K562 (cell line): Measurements from ENCODE around the gene MBNL1. TPM values are rescaled to one million over a fixed set of nuclear protein-coding genes. Genes with fewer than 3 reads are reported as not detected.

Experiments
- BCL6 ChIP-seq: fragments of 250-450 bp; sonication (Bioruptor Pico); IDR thresholded peaks from 2 replicates; pipeline ENCODE4 v1.4.0; 2020
- C11orf30 ChIP-seq: fragments of 450-650 bp; IDR thresholded peaks from 2 replicates; pipeline ENCODE4 v1.6.1; 2016; ENCODE audit warnings: low read depth, mild to moderate bottlenecking
- CC2D1A ChIP-seq: fragments of 450-650 bp; IDR thresholded peaks from 2 replicates; pipeline ENCODE4 v1.6.1; 2017; ENCODE audit warnings: mild to moderate bottlenecking
- CSDE1 ChIP-seq, 2 experiments: fragments of 450-650 bp; IDR thresholded peaks; 2 replicates each; pipeline ENCODE4 v1.6.1; 2016; ENCODE audit warnings: mild to moderate bottlenecking in 1 of 2
- DIDO1 ChIP-seq: fragments of 450-650 bp; IDR thresholded peaks from 2 replicates; pipeline ENCODE4 v1.6.1; 2016; ENCODE audit warnings: low read depth, missing biosample characterization, missing genetic modification characterization
- FOS ChIP-seq: IDR thresholded peaks from 3 replicates; pipeline ENCODE4 v1.6.1; 2011; ENCODE audit not compliant: insufficient read length; ENCODE audit errors: extremely low read depth
- RB1 ChIP-seq: fragments of 450-650 bp; IDR thresholded peaks from 2 replicates; pipeline ENCODE4 v1.6.1; 2017; ENCODE audit warnings: low read depth, mild to moderate bottlenecking
- RBBP5 ChIP-seq: fragments of 200-600 bp; sonication (generic); IDR thresholded peaks from 2 replicates; pipeline ENCODE4 v1.6.1; 2012; ENCODE audit warnings: borderline replicate concordance, mild to moderate bottlenecking, low read length, control low read depth, inconsistent platforms; ENCODE audit not compliant: insufficient read depth, poor library complexity, severe bottlenecking
- RCOR1 ChIP-seq, 2 experiments: IDR thresholded peaks; 2 replicates each; pipeline ENCODE4 v1.6.1; 2012; ENCODE audit warnings: low read depth in 2 of 2, low read length in 2 of 2, borderline replicate concordance in 1 of 2, improper control_type of control experiment in 1 of 2
- RUNX1 ChIP-seq: sonication (generic); IDR thresholded peaks from 2 replicates; pipeline ENCODE4 v1.6.1; 2016; ENCODE audit warnings: antibody characterized with exemption, low read depth
- SOX6 ChIP-seq: fragments of 450-650 bp; IDR thresholded peaks from 2 replicates; pipeline ENCODE4 v1.6.1; 2014; ENCODE audit warnings: mild to moderate bottlenecking
- TEAD4 ChIP-seq, 2 experiments: sonication (generic) in 1 of 2; formaldehyde crosslinking in 1 of 2; IDR thresholded peaks; 2 replicates each; pipeline versions ENCODE4 v1.6.1 to v1.8.0; 2012 to 2022; ENCODE audit warnings: borderline replicate concordance in 1 of 2, inconsistent platforms in 1 of 2, low read length in 1 of 2, mild to moderate bottlenecking in 1 of 2, missing genetic modification reagents in 1 of 2
- ZNF324 ChIP-seq: fragments of 250-450 bp; sonication (Bioruptor Pico); IDR thresholded peaks from 2 replicates; pipeline ENCODE4 v1.4.0; 2020; ENCODE audit warnings: mild to moderate bottlenecking
- polyA plus RNA-seq, 8 experiments: library from polyadenylated mRNA; depleted of rRNA in 4 of 8; stranded (reverse) in 5 of 8; unstranded in 3 of 8; fragments of >200 nt; fragmentation: Nextera tagmentation in 2 of 8; fragmentation: Illumina TruSeq in 1 of 8; extraction: Ambion mirVana in 2 of 8; extraction: Trizol in 1 of 8; gene quantifications; 2 replicates each; pipeline versions ENCODE4 v1.2.1 to v1.2.3, GENCODE V29; 2011 to 2014; ENCODE audit warnings: inconsistent platforms in 1 of 8, missing spikeins in 1 of 8
- total RNA-seq, 7 experiments: library from RNA; depleted of rRNA in 6 of 7; stranded (reverse); fragments of >200 nt in 6 of 7; fragmentation: Illumina TruSeq in 2 of 7; extraction: Trizol in 2 of 7; gene quantifications; 2 replicates each; pipeline versions ENCODE4 v1.2.1 to v1.2.3, GENCODE V29; 2011 to 2021; ENCODE audit warnings: low replicate concordance in 1 of 7
- TF ChIP-seq, protein P1 (sequence below), 2 experiments: IDR thresholded peaks; 2 replicates each; pipeline ENCODE4 v1.6.1; 2012; ENCODE audit warnings: improper control_type of control experiment in 2 of 2, low read depth in 2 of 2, low read length in 2 of 2, borderline replicate concordance in 1 of 2
- TF ChIP-seq, protein P2 (sequence below): fragments of 200-400 bp; formaldehyde crosslinking; IDR thresholded peaks from 2 replicates; pipeline ENCODE4 v1.6.1; 2017; ENCODE audit warnings: mild to moderate bottlenecking, low read depth, low read length, moderate library complexity
- TF ChIP-seq, protein P3 (sequence below): fragments of 250-450 bp; sonication (Bioruptor Pico); IDR thresholded peaks from 2 replicates; pipeline ENCODE4 v1.8.0; 2021; ENCODE audit warnings: moderate library complexity, mild to moderate bottlenecking, inconsistent platforms
- TF ChIP-seq, protein P4 (sequence below): fragments of 450-650 bp; formaldehyde crosslinking; IDR thresholded peaks from 2 replicates; pipeline ENCODE4 v1.4.0; 2020; ENCODE audit warnings: mild to moderate bottlenecking, moderate library complexity
- TF ChIP-seq, protein P5 (sequence below): fragments of 250-450 bp; sonication (Bioruptor Pico); IDR thresholded peaks from 2 replicates; pipeline ENCODE4 v1.8.0; 2021; ENCODE audit warnings: borderline replicate concordance, mild to moderate bottlenecking, moderate library complexity; ENCODE audit not compliant: poor library complexity, severe bottlenecking

The MBNL1 gene
- total and polyA plus RNA-seq, 9 of the 15 experiments (the other 6 are each of a cell fraction or from before 2014, with no cell fraction given) = 70.3 to 243 (median 220) TPM

DNA sequence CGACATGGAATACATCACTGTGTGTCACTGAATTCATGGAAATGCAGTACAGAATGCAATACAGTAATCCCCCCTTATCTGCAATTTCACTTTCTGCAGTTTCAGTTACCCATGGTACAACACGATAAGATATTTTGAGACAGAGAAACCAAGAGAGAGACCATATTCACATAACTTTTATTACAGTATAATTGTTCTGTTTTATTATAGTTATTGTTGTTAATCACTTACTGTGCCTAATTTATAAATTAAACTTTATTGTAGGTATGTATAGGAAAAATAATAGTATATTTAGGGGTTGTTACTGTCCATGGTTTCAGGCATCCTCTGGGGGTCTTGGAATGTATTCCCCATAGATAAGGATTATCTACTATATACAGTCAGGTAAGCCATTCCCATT is 61.8 kb downstream of the MBNL1 start (continued):
- no peak for TF ChIP-seq RUNX1
- TF ChIP-seq ZNF324 (CRISPR knock-in tag) = no peak
- TF ChIP-seq, protein P1, sequence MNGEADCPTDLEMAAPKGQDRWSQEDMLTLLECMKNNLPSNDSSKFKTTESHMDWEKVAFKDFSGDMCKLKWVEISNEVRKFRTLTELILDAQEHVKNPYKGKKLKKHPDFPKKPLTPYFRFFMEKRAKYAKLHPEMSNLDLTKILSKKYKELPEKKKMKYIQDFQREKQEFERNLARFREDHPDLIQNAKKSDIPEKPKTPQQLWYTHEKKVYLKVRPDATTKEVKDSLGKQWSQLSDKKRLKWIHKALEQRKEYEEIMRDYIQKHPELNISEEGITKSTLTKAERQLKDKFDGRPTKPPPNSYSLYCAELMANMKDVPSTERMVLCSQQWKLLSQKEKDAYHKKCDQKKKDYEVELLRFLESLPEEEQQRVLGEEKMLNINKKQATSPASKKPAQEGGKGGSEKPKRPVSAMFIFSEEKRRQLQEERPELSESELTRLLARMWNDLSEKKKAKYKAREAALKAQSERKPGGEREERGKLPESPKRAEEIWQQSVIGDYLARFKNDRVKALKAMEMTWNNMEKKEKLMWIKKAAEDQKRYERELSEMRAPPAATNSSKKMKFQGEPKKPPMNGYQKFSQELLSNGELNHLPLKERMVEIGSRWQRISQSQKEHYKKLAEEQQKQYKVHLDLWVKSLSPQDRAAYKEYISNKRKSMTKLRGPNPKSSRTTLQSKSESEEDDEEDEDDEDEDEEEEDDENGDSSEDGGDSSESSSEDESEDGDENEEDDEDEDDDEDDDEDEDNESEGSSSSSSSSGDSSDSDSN (IDR thresholded peaks at IDR 0.05; ENCODE audit: borderline replicate concordance in 1 of 2, low read depth in 2 of 2, low read length in 2 of 2) = no peak
- TF ChIP-seq, protein P2, sequence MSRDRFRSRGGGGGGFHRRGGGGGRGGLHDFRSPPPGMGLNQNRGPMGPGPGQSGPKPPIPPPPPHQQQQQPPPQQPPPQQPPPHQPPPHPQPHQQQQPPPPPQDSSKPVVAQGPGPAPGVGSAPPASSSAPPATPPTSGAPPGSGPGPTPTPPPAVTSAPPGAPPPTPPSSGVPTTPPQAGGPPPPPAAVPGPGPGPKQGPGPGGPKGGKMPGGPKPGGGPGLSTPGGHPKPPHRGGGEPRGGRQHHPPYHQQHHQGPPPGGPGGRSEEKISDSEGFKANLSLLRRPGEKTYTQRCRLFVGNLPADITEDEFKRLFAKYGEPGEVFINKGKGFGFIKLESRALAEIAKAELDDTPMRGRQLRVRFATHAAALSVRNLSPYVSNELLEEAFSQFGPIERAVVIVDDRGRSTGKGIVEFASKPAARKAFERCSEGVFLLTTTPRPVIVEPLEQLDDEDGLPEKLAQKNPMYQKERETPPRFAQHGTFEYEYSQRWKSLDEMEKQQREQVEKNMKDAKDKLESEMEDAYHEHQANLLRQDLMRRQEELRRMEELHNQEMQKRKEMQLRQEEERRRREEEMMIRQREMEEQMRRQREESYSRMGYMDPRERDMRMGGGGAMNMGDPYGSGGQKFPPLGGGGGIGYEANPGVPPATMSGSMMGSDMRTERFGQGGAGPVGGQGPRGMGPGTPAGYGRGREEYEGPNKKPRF = no peak
- no peak for TF ChIP-seq BCL6 (CRISPR knock-in tag)
- no peak for TF ChIP-seq RBBP5
- TF ChIP-seq RCOR1 (IDR thresholded peaks at IDR 0.05; ENCODE audit: borderline replicate concordance in 1 of 2, low read depth in 2 of 2, low read length in 2 of 2) = peak in 1 of 2 experiments; percentile 54; a peak in 1 of 4 replicates
- TF ChIP-seq C11orf30 = no peak
- peak; percentile 82 for TF ChIP-seq TEAD4 (IDR thresholded peaks at IDR 0.05; ENCODE audit: low read length)
- no peak for TF ChIP-seq TEAD4 (CRISPR knock-in tag; IDR thresholded peaks at IDR 0.05; ENCODE audit: borderline replicate concordance)
- TF ChIP-seq, protein P3, sequence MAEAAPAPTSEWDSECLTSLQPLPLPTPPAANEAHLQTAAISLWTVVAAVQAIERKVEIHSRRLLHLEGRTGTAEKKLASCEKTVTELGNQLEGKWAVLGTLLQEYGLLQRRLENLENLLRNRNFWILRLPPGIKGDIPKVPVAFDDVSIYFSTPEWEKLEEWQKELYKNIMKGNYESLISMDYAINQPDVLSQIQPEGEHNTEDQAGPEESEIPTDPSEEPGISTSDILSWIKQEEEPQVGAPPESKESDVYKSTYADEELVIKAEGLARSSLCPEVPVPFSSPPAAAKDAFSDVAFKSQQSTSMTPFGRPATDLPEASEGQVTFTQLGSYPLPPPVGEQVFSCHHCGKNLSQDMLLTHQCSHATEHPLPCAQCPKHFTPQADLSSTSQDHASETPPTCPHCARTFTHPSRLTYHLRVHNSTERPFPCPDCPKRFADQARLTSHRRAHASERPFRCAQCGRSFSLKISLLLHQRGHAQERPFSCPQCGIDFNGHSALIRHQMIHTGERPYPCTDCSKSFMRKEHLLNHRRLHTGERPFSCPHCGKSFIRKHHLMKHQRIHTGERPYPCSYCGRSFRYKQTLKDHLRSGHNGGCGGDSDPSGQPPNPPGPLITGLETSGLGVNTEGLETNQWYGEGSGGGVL (CRISPR knock-in tag) = no peak
- TF ChIP-seq CSDE1 (IDR thresholded peaks at IDR 0.05) = no peak
- no peak for TF ChIP-seq SOX6
- TF ChIP-seq RB1 = no peak
- TF ChIP-seq, protein P4, sequence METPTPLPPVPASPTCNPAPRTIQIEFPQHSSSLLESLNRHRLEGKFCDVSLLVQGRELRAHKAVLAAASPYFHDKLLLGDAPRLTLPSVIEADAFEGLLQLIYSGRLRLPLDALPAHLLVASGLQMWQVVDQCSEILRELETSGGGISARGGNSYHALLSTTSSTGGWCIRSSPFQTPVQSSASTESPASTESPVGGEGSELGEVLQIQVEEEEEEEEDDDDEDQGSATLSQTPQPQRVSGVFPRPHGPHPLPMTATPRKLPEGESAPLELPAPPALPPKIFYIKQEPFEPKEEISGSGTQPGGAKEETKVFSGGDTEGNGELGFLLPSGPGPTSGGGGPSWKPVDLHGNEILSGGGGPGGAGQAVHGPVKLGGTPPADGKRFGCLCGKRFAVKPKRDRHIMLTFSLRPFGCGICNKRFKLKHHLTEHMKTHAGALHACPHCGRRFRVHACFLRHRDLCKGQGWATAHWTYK (CRISPR knock-in tag) = no peak
- no peak for TF ChIP-seq DIDO1
- TF ChIP-seq CC2D1A = no peak; the same call in 1 of the 2 replicates
- no peak for TF ChIP-seq FOS
- TF ChIP-seq, protein P5, sequence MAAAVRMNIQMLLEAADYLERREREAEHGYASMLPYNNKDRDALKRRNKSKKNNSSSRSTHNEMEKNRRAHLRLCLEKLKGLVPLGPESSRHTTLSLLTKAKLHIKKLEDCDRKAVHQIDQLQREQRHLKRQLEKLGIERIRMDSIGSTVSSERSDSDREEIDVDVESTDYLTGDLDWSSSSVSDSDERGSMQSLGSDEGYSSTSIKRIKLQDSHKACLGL (CRISPR knock-in tag) = no peak
